ENCODE measurements around the gene UBE2S.

Gene UBE2S

GRCh38 chr19:55362174-55362989 lies 45.2 kb downstream of the UBE2S start:
- no peak for DNase-seq (ENCODE audit: low read depth)

GRCh38 chr19:55360902-55361301 lies 46.7 kb downstream of the UBE2S start:
- no peak for DNase-seq (ENCODE audit: low read depth)

- DNase-seq (ENCODE audit: low read depth), result no peak
These were observed 48.4 kb downstream of the UBE2S start for GRCh38 chr19:55358943-55359908.

GRCh38 chr19:55358493-55358892 lies 49.1 kb downstream of the UBE2S start:
- no peak for DNase-seq (ENCODE audit: low read depth)

GRCh38 chr19:55355213-55355821 lies 52.3 kb downstream of the UBE2S start:
- no peak for DNase-seq (ENCODE audit: low read depth)

GRCh38 chr19:55354698-55355212 lies 52.8 kb downstream of the UBE2S start, which contains the start of gene COX6B2:
TSS of gene COX6B2 (minus strand) at chr19:55354719. CDS start at chr19:55354521, 198 bp downstream.
- no peak for DNase-seq (ENCODE audit: low read depth)

- DNase-seq (ENCODE audit: low read depth), result peak; percentile 32
These were observed 53.5 kb downstream of the UBE2S start for GRCh38 chr19:55353803-55354697.

GRCh38 chr19:55353356-55353802 lies 54.2 kb downstream of the UBE2S start:
- DNase-seq (ENCODE audit: low read depth), result no peak

- no peak for DNase-seq (ENCODE audit: low read depth)
These were observed 54.9 kb downstream of the UBE2S start for GRCh38 chr19:55352549-55353145.

GRCh38 chr19:55352040-55352439 lies 55.5 kb downstream of the UBE2S start:
- no peak for DNase-seq (ENCODE audit: low read depth)

GRCh38 chr19:55350620-55351315 lies 56.8 kb downstream of the UBE2S start:
- no peak for DNase-seq (ENCODE audit: low read depth)
